Stomach (tissue), 9 donors: ENCODE data around the gene SERPINA4. TPM values are rescaled to one million over a fixed set of nuclear protein-coding genes. Genes with fewer than 3 reads are reported as not detected.

Source experiments
- DNase-seq, 2 donors: peaks; one replicate each; pipeline versions ENCODE4 v3.0.0 to v3.0.0-alpha.2; 2013 to 2019
- H3K27ac ChIP-seq, 5 donors: fragments of 200-600 bp in 4 of 5; sonication (generic) in 4 of 5; one replicate each; pipeline ENCODE4 v1.5.1; 2013 to 2019; ENCODE audit warnings: mild to moderate bottlenecking in 1 of 5, moderate library complexity in 1 of 5
- H3K27me3 ChIP-seq, 3 donors: fragments of 200-600 bp; sonication (generic); one replicate each; pipeline ENCODE4 v1.5.1; 2017 to 2019; ENCODE audit warnings: mixed run types in 1 of 3
- H3K36me3 ChIP-seq, 4 donors: fragments of 200-600 bp; sonication (generic); 1 replicate in 3 of 4; 2 replicates in 1 of 4; pipeline ENCODE4 v1.5.1; 2016 to 2019
- H3K4me1 ChIP-seq, 4 donors: fragments of 200-600 bp; sonication (generic); one replicate each; pipeline ENCODE4 v1.5.1; 2016 to 2019
- H3K4me3 ChIP-seq, 4 donors: fragments of 200-600 bp; sonication (generic) in 3 of 4; one replicate each; pipeline ENCODE4 v1.5.1; 2016 to 2019; ENCODE audit warnings: mild to moderate bottlenecking in 1 of 4
- H3K9me3 ChIP-seq, 4 donors: fragments of 200-600 bp; sonication (generic); one replicate each; pipeline ENCODE4 v1.5.1; 2016 to 2019
- EP300 ChIP-seq: sonication (generic); formaldehyde crosslinking; IDR thresholded peaks from one replicate; pipeline ENCODE4 v1.6.1; 2017; ENCODE audit warnings: antibody characterized with exemption
- POLR2A ChIP-seq, 4 donors: fragments of 450-650 bp; IDR thresholded peaks; one replicate each; pipeline ENCODE4 v1.6.1; 2016; ENCODE audit warnings: antibody characterized with exemption in 4 of 4, control low read depth in 2 of 4, mild to moderate bottlenecking in 1 of 4, moderate library complexity in 1 of 4
- POLR2AphosphoS5 ChIP-seq, 3 donors: sonication (generic); formaldehyde crosslinking; IDR thresholded peaks; one replicate each; pipeline ENCODE4 v1.6.1; 2016; ENCODE audit warnings: antibody characterized with exemption in 3 of 3
- WGBS, 5 donors: extraction: QIAGEN DNeasy Blood & Tissue Kit in 3 of 5; methylation state at CpG; one replicate each; pipeline versions ENCODE4 v1.1.5 to v1.1.7; 2013 to 2018; 5-methylcytosine and 5-hydroxymethylcytosine counted together
- intact Hi-C: fragments of 100-400 bp; cut with DNase I; formaldehyde crosslinking; loops from one replicate; pipeline ENCODE4 v1.15.1; 2023; ENCODE audit warnings: low total_unique reads
- polyA plus RNA-seq, 3 donors: library from polyadenylated mRNA; stranded (reverse); fragments of 200-250 nt; gene quantifications; one replicate each; pipeline ENCODE4 v1.2.3, GENCODE V29; 2013
- total RNA-seq, 5 donors: library from RNA; depleted of rRNA; stranded (reverse); fragments of >200 nt; gene quantifications; one replicate each; pipeline versions ENCODE4 v1.1.0 to v1.2.3, GENCODE V29; 2014 to 2016
- TF ChIP-seq, protein P1 (sequence below), 7 experiments: fragments of 450-650 bp in 4 of 7; fragments of 200-600 bp in 3 of 7; sonication (generic) in 3 of 7; IDR thresholded peaks; one replicate each; pipeline ENCODE4 v1.5.1; 2016 to 2019; ENCODE audit warnings: antibody characterized with exemption in 7 of 7, control low read depth in 2 of 7, mild to moderate bottlenecking in 1 of 7
- donor health status: healthy with polysubstance abuse.
- donor health status: Bipolar disorder and iron deficiency.
- donor health status: healthy.

The SERPINA4 gene
- total and polyA plus RNA-seq, 8 donors = 4.7 to 27.5 (median 14.2) TPM; not detected in 2

GRCh38 chr14:94543449-94544124 is 17.7 kb upstream of the SERPINA4 start:
- DNase-seq = peak in 1 of 2 donors; percentile 44
- intact Hi-C loops = no loop called here
- TF ChIP-seq, protein P1, sequence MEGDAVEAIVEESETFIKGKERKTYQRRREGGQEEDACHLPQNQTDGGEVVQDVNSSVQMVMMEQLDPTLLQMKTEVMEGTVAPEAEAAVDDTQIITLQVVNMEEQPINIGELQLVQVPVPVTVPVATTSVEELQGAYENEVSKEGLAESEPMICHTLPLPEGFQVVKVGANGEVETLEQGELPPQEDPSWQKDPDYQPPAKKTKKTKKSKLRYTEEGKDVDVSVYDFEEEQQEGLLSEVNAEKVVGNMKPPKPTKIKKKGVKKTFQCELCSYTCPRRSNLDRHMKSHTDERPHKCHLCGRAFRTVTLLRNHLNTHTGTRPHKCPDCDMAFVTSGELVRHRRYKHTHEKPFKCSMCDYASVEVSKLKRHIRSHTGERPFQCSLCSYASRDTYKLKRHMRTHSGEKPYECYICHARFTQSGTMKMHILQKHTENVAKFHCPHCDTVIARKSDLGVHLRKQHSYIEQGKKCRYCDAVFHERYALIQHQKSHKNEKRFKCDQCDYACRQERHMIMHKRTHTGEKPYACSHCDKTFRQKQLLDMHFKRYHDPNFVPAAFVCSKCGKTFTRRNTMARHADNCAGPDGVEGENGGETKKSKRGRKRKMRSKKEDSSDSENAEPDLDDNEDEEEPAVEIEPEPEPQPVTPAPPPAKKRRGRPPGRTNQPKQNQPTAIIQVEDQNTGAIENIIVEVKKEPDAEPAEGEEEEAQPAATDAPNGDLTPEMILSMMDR (IDR thresholded peaks at IDR 0.05) = no peak
- TF ChIP-seq POLR2AphosphoS5 (IDR thresholded peaks at IDR 0.05) (no peak), POLR2A (IDR thresholded peaks at IDR 0.05) (no peak), EP300 (no peak)
- H3K27ac ChIP-seq = no peak overlapping the region
- no peaks in the 10 kb centered on the region for H3K36me3 ChIP-seq
- peaks cover 0 to 18% (median 0%) of the 10 kb centered on the region in 3 donors for H3K27me3 ChIP-seq
- H3K9me3 ChIP-seq = peaks cover 0 to 13% (median 9%) of the 10 kb centered on the region in 4 donors
- 65 to 70% (median 68%) methylated on average over 11 to 15 of the region's 15 CpGs for WGBS, 5 donors
- peaks cover 0 to 4% (median 0%) of the 10 kb centered on the region in 4 donors for H3K4me1 ChIP-seq
- no peak overlapping the region for H3K4me3 ChIP-seq

DNA sequence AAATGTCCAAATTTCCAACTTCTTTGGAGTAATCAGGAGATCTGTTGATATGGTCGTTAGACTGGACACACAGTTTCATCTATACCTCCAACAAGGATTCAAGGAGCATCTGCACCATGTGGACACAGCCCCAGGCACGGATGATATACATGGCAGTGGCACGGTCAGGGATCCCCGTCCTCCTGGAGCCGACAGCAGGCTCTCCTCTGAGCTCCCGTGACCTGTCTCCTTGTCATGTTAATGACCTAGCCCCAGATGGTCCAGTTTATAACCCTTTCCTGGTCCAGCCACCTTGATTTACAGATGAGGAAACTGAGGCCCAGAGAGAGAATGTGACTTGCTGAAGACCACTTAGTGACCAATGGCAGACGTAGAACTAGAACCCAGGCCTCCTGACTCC is 16.5 kb upstream of the SERPINA4 start:
- WGBS, 5 donors = 59 to 78% (median 76%) methylated on average over 7 of the region's 7 CpGs
- H3K4me1 ChIP-seq = peaks cover 0 to 4% (median 0%) of the 10 kb centered on the region in 4 donors
- peaks cover 0 to 13% (median 9%) of the 10 kb centered on the region in 4 donors for H3K9me3 ChIP-seq
- no peak for TF ChIP-seq POLR2A (IDR thresholded peaks at IDR 0.05)
- H3K27ac ChIP-seq = no peak overlapping the region
- DNase-seq = no peak
- H3K36me3 ChIP-seq = no peaks in the 10 kb centered on the region
- H3K4me3 ChIP-seq = no peak overlapping the region
- intact Hi-C loops = no loop called here
- peaks cover 0 to 20% (median 0%) of the 10 kb centered on the region in 3 donors for H3K27me3 ChIP-seq

DNA sequence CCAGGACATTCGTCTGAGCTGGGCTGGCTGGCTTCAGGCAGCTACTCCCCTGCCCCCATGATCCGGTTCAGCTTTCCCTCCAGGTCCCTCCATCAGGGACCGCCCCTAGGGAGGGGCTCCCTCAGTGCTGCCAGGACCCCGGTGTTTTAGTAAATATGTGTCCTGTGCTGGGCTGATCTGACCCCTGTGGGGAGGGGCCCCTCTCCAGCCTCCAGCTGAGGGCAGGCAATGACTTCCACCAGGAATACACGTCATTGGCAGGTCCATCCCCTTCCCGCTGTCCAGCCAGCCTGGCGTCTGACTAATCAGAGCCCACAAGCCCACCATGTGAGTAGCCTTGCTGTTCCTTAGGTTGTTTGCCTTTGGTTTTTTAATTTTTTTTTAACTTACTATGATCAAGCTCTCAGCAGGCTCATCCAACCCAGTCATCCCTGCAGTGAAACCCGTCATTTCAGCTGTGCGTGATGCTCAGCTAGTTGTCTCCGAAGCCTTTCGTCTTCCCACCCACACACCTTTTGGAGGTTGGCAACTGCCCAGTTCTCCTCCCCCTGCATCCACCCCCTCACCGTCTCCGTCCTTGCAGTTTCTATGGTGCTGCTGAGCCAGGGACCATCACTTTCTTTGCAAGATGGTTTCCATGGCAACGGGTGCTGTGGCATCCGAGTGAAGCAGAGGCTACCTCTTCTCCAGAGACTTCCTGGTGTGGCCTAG is 16.0 kb upstream of the SERPINA4 start:
- H3K36me3 ChIP-seq = no peaks in the 10 kb centered on the region
- no peak overlapping the region for H3K4me3 ChIP-seq
- no peak for DNase-seq
- H3K9me3 ChIP-seq = peaks cover 0 to 13% (median 9%) of the 10 kb centered on the region in 4 donors
- H3K27ac ChIP-seq = no peak overlapping the region
- intact Hi-C loops = no loop called here
- TF ChIP-seq POLR2A (IDR thresholded peaks at IDR 0.05) = no peak
- TF ChIP-seq, protein P1 (IDR thresholded peaks at IDR 0.05) = no peak
- no peak for TF ChIP-seq EP300
- TF ChIP-seq POLR2AphosphoS5 (IDR thresholded peaks at IDR 0.05) = no peak
- peaks cover 0 to 25% (median 0%) of the 10 kb centered on the region in 3 donors for H3K27me3 ChIP-seq
- 57 to 67% (median 65%) methylated on average over 13 to 15 of the region's 15 CpGs for WGBS, 5 donors
- peaks cover 0 to 1% (median 0%) of the 10 kb centered on the region in 4 donors for H3K4me1 ChIP-seq

DNA sequence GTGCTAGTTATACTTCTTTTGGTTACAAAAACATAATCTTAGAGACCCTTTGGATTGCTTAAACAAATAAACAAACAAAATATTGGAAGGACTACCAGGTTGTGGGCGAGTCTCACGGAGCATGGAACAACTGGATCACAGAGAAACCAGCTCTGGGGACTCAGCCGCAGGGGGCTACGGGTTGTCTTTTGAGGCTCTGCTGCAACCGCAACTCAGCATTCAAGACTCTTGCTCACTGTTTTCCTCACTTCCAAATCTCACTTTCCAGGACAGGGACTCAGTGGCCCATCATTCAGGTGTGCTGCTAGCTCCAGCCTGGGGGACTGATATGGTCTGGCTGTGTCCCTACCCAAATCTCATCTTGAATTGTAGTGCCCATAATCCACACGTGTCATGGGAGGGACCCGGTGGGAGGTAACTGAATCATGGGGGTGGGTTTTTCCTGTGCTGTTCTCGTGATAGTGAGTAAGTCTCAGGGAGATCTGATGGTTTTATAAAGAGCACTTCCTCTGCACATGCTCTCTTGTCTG is 14.0 kb upstream of the SERPINA4 start:
- TF ChIP-seq POLR2AphosphoS5 (IDR thresholded peaks at IDR 0.05) (no peak), EP300 (no peak), POLR2A (IDR thresholded peaks at IDR 0.05) (no peak)
- TF ChIP-seq, protein P1 (IDR thresholded peaks at IDR 0.05) = no peak
- Histone ChIP-seq H3K4me3 (no peak overlapping the region), H3K27me3 (peaks cover 0 to 26% (median 0%) of the 10 kb centered on the region in 3 donors), H3K36me3 (no peaks in the 10 kb centered on the region), H3K9me3 (peaks cover 0 to 13% (median 9%) of the 10 kb centered on the region in 4 donors), H3K27ac (no peak overlapping the region), H3K4me1 (no peaks in the 10 kb centered on the region)
- DNase-seq = no peak
- 89 to 94% (median 90%) methylated on average over 8 of the region's 8 CpGs for WGBS, 5 donors
- intact Hi-C loops = no loop called here
